ENCODE results near the gene SSTR1.

SSTR1 gene

GRCh38 chr14:38203929-38204718, 3.6 kb upstream of the SSTR1 start:
- no peak for DNase-seq (ENCODE audit: low read depth)

- no peak for DNase-seq (ENCODE audit: low read depth)
These were observed 3.0 kb upstream of the SSTR1 start for GRCh38 chr14:38204719-38205115.

GRCh38 chr14:38205119-38205813, 2.4 kb upstream of the SSTR1 start:
- DNase-seq (ENCODE audit: low read depth), result no peak

DNA sequence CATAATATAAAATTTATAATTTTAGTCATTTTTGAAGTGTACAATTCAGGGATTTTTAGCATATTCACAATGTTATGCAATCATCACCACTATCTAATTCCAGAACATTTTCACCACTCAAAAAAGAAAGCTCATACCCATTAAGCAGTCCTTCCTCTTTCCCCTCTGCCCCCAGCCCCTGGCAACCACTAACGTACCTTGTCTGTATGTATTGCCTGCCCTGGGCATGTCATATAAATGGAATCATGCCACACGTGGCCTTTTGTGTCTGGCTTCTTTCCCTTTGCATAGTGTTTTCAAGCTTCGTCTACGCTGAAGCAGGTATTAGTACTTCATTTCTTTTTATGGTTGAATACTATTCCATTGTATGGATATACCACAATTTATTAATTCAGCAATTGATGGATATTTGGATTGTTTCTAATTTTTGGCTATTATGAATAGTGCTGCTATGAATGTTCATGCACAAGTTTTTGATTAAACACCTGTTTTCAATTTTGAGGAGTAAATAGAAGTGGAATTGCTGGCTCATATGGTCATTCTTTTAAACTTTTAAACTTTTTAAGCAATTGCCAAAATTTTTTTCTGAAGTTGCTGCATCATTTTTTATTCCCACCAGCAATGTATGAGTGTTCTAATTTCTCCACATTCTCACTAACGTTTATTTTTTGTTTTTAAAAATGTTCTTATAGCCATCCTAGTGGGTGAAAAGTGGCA, 1.6 kb upstream of the SSTR1 start:
- DNase-seq (ENCODE audit: low read depth), result no peak

GRCh38 chr14:38206689-38207376, 871 bp upstream of the SSTR1 start:
- DNase-seq (ENCODE audit: low read depth), result no peak

- DNase-seq (ENCODE audit: low read depth), result no peak
These were observed 348 bp upstream of the SSTR1 start for GRCh38 chr14:38207377-38207735.

GRCh38 chr14:38208618-38209562, 1.2 kb downstream of the SSTR1 start:
- DNase-seq (ENCODE audit: low read depth), result no peak

GRCh38 chr14:38209572-38210557, 2.2 kb downstream of the SSTR1 start:
- DNase-seq (ENCODE audit: low read depth), result no peak

- DNase-seq (ENCODE audit: low read depth), result no peak
These were observed 3.0 kb downstream of the SSTR1 start for GRCh38 chr14:38210587-38211216.

- no peak for DNase-seq (ENCODE audit: low read depth)
These were observed 3.6 kb downstream of the SSTR1 start for GRCh38 chr14:38211255-38211735.

GRCh38 chr14:38212111-38212510, 4.4 kb downstream of the SSTR1 start:
- DNase-seq (ENCODE audit: low read depth), result no peak

GRCh38 chr14:38213001-38213400, 5.3 kb downstream of the SSTR1 start:
- no peak for DNase-seq (ENCODE audit: low read depth)

DNA sequence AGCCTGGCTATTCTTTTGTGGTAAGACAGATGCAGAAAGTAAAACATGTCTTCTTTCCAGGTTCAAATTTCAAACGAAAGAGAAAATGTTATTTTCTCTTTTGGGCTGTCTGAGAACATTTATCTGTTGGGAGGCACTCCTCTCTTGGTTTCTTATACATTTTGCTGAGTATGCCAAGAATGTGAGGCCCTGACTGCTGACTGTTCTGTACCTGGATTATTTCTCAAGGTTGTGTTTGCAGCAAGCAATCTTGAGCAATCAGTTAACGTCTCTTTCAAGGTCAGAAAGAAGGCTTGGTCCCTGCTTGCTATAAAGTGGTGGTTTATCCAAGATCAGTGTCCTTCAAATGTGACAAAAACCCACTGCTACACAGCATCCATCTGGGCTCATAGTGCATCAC, 9.8 kb downstream of the SSTR1 start:
- no peak for DNase-seq (ENCODE audit: low read depth)

- no peak for DNase-seq (ENCODE audit: low read depth)
These were observed 13.4 kb downstream of the SSTR1 start for GRCh38 chr14:38221077-38221476.

- no peak for DNase-seq (ENCODE audit: low read depth)
These were observed 16.6 kb downstream of the SSTR1 start for GRCh38 chr14:38224338-38224737.

- DNase-seq (ENCODE audit: low read depth), result no peak
These were observed 18.2 kb downstream of the SSTR1 start for GRCh38 chr14:38225946-38226345.

DNA sequence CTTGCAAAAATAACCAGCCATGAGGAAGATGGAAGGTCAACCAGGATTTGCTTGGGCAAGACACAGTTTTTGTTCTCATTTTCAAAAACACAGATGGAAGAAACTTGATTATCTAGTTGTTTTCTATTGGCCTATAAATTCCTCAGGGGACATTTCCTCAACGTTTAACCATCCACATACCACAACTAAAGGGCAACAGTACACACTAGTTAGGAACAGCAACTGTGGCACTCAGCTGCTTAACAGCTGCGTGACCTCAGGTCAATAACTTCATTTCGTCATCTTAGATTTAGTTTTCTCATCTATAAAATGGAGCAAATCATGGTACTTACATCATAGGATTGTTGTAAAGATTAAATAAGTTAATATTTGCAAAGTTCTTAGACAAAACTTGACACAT, 18.7 kb downstream of the SSTR1 start:
- no peak for DNase-seq (ENCODE audit: low read depth)

DNA sequence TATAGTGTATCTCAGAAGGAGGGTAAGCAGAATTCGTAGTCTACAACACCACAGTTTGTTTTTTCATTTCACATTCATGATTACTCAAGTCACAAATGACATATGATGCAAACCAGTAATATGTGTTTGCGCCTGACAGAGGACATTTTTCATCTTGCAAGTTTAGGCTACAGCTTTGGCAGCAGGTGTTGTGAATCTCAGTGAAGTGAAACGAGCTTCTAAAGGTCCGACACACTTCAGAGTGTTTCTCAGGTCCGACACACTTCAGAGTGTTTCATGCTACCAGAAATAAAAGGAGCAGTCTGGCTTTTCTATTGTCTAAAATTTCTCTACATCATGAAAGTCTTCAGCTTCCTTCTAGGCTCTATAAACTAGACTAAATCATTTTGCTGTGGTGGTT, 25.5 kb downstream of the SSTR1 start:
- no peak for DNase-seq (ENCODE audit: low read depth)

DNA sequence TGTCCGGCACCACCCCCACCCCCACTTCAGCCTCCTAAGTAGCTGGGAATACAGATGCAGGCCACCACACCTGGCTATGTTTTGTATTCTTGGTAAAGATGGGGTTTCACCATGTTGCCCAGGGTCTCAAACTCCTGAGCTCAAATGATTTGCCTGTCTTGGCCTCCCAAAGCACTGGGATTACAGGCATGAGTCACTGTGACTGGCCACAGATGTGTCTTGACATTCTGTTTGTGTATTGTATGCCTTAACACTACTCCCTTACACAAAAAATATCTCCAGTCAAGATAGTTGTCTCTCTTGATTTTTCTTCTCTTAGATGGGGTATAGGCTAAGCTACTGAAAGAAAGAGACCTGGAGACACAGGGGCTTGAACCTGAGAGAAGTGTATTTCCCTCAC, 30.6 kb downstream of the SSTR1 start:
- no peak for DNase-seq (ENCODE audit: low read depth)
